HG03139 (cell line): Measurements from ENCODE around the gene DOCK3.
"Not testable (repeated sequence)": the region's sequence is repeated elsewhere in the genome, so short reads cannot be mapped to it uniquely, and the experiment has no call there.

Experiments
- ATAC-seq: cut with Tn5 transposase; IDR thresholded peaks from one replicate; pipeline ENCODE4 v1.9.1; 2021; ENCODE audit not compliant: unreplicated experiment

The DOCK3 gene

DNA sequence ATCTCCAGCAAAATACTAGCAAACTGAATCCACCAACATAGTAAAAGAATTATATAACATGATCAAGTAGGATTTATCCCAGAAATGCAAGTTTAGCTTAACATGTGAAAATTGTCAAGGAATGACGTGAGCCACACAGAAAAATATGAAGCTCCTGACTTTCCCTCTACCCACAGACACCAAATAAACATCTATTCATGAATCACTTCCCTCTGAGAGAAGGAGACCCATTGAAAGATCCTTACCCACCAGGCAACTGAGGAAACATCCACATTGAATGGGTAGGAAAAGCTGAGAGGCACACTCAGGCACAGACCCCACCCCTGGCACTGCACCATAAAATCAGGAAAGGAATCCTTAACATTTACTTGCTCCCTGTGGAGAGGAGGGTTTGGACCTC, 608.2 kb downstream of the DOCK3 start:
- ATAC-seq, result no peak

DNA sequence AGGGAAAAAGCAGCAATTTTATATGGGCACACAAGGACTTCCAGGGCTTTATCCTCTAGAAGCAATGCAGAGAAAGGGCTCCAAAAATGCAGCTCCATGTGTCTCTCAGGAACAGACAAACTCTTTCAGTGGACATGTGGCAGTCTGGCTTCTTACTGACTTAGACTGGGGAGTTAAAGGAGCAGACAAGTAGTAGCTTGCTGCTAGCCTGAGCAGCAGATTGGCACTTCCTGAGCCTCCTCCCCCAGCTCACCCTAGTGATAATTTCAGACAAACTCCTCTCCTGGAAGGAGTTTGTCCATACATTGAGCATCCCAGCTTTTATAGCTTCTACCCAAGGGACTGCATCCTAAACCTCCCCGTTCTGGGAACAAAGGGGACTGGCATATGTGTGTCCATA, 608.7 kb downstream of the DOCK3 start:
- no peak for ATAC-seq

DNA sequence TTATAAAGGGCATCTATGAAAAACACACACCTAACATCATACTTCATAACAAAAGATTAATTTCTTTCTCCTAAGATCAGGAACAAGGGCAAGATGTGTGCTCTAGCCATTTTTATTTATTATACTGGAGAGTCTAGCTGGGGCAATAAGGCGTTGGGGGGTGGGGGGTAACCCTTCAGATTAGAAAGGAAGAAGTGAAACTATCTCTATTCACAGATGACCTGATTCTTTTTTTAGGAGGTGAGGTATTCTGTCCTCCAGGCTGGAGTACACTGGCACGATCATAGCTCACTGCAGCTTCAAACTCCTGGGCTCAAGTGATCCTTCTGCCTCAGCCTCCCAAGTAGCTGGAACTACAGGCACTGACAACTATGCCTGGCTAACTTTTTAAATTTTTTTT, 620.9 kb downstream of the DOCK3 start:
- ATAC-seq, result peak; percentile 68

DNA sequence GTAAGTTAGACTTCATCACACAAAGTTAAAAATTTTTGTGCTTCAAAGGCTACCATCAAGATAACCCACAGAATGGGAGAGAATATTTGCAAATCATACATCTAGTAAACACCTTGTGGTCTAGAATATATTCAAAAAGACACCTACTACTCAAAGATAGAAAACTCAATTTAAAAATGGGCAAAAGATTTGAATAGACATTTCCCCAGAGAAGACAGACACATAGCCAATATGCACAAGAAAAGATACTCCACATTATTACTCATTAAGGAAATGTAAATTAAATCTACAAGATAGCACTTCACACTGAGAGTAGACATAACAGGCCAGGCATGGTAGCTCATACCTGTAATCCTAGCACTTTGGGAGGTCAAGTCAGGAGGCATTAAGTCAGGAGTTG, 622.6 kb downstream of the DOCK3 start:
- ATAC-seq, result no peak

DNA sequence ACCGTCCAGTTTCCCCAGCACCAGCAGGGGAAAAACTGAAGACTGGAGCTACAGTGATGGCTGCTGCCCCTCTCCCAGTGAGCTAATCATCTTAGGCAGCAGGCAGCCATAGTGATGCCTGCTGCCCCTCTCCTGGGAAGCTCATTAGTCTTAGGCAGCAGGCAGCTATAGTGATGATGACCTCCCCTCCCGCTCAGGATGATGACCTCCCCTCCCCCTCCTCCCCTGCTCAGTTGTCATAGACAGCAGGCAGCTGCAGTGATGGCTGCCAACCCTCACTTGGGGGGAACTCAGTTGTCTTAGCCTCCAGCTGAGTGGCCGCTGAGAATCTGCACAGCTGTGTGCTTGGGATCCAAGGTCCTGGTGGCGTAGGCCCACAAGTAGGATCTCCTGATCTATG, 629.5 kb downstream of the DOCK3 start:
- ATAC-seq, result no peak

DNA sequence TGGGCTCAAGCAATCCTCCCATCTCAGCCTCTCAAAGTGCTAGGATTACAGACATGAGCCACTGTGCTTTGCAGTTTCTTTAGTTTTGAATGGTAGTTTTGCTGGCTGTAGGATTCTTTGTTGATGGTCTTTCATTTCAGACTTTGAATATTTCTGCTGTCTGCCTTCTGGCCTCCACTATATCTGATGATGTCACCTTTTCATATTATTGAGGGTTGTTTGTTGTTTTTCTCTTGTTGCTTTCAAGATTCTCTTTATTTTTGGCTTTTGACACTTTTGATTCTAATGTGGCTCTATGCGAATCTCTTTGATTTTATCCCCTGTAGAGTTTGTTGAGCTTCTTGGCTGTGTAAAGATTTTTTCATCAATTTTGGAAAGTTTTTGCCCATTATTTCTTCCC, 631.4 kb downstream of the DOCK3 start:
- ATAC-seq, result no peak

DNA sequence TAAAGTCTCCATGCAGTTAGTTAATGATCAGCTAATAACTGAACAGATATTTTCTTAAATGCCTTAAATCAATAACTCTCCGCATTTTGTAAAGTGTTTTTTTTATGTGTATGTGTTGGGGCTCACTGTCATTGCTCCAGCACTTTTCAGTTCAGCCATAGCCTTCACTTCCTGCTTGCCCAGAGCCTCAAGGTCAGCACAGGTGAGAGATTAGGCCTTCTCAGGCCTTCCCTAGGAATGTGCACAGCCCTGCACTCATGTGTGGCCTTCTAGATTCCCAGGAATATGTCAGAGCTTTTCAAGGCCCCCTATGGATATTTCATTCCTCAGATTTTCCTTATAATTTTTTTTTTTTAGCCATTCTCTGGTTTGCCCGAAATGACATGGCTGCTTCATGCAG, 632.7 kb downstream of the DOCK3 start:
- ATAC-seq, result no peak

DNA sequence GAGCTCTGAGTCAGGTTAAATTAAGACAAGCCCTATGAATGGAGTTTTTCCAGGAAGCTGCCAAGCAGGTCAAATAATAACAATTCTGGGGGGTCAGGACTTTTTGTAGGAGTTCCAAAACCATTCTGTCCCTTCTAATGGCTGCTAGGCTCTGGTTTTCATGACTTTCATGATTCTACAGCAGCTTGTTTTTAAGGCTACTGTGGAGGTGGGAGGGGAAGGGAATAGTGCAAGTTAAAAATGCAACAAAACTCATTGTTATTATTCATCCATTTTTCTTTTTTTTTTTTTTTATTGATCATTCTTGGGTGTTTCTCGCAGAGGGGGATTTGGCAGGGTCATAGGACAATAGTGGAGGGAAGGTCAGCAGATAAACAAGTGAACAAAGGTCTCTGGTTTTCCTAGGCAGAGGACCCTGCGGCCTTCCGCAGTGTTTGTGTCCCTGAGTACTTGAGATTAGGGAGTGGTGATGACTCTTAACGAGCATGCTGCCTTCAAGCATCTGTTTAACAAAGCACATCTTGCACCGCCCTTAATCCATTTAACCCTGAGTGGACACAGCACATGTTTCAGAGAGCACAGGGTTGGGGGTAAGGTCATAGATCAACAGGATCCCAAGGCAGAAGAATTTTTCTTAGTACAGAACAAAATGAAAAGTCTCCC, 633.3 kb downstream of the DOCK3 start:
- not testable (repeated sequence) for ATAC-seq

DNA sequence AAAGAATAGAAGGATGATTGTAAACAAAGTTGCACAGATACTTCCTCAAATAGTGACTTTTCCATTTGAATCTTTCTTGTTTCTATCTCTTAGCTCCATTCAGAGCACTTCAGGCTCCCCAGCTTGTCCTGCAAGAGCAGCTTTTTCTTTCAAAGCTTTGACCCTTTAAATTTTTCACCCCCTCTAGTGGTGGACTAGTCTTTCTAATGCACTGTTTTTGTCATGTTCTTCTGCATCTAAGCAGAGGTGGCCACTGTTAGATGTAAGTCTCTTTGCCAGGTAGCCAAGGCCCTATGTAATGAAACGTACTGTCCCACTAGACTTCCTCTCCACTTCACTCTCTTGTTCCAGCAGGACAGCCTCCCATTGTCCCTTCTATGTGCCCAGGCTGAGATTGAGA, 636.3 kb downstream of the DOCK3 start:
- ATAC-seq, result no peak

DNA sequence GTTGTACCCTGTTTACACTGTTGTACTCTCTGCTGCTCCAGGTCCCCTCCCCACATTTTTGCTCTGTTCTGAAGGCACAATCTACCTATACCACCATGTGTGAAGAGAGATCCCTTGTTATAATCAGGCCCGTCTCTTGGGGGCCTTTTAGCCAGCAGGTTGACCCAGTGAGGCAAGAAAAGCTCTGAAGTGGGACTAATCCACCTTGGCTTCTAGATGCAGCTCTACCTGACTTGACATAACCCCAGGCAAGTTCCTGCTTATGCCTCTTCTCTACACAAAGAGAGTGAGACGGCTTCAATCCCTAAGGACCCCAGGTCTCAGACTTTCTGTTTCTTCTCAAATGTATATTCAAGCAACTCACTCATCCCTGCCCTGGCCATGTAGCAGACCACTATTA, 653.5 kb downstream of the DOCK3 start:
- no peak for ATAC-seq

DNA sequence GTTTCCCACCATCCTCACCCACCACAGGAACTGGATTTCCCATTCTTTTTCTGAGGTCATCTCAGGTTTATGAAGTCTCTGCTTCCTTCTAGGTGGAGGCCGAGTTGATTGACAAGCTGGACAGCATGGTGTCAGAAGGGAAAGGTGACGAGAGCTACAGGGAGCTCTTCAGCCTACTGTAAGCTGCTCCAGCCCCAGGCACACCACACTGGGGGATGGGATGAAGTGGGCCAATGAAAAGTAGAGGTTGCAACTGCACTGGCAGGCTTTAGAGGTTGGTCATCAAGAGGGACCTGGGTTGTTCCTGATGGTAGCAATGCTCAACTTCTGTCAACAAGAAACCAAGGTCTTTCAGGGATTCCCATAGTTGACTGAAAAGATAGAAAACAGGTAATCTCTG, 655.3 kb downstream of the DOCK3 start:
- ATAC-seq, result no peak

DNA sequence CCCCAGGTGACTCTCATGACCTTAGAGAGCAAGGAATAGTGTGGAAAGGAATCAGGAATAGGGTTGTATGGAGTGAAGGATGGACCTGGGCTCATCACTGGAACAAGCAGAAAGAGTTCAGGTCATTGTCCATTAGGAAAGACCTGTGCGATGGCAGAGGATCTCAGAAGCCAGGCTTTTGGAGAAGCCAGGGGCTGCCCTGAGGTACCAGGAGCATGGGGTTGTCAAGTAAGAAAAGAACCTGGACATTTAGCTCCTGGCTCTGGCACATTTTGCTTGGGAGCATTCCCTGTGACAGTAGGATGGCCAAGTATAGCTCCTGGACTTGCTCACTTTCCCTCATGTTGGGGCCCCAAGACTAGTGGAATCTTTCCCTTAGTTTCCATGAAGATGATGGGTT, 657.4 kb downstream of the DOCK3 start:
- ATAC-seq, result no peak

DNA sequence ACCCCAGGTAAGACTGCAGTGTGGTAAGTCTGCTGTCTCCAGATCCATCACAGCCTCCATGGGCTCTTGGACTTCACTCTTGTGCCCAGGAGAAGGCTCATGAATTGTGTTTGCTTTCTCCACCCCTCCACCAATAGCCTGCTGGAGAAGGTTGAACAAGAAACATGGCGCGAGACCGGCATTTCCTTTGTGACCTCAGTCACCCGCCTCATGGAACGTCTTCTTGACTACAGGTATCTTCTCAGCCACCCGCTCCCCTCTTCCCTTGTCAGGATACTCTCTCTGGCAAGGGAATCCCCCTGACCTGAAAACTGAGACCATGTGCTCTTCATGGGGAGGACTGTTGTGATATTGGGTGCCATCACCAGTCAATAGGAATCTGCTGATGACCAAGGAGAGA, 658.3 kb downstream of the DOCK3 start:
- ATAC-seq, result no peak

DNA sequence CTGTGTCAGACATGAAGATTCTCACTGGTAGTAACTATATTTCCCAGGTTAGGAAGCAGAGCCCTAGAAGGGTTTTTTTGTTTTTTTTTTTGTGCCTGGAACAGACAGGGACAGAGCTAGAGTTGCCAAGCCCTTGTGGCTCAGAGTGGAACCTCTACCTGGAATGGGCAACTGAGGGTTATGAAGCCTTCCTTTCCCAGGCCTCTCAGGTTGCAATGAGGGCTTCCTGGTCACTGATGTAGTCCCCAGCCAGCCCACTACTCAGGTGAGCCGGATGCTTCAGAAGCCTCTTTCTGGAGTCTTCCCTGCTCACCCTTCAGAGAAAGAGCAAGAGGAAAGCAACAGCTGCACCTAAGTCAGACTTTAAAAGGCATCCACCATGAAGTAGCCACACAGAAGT, 661.5 kb downstream of the DOCK3 start:
- ATAC-seq, result no peak

DNA sequence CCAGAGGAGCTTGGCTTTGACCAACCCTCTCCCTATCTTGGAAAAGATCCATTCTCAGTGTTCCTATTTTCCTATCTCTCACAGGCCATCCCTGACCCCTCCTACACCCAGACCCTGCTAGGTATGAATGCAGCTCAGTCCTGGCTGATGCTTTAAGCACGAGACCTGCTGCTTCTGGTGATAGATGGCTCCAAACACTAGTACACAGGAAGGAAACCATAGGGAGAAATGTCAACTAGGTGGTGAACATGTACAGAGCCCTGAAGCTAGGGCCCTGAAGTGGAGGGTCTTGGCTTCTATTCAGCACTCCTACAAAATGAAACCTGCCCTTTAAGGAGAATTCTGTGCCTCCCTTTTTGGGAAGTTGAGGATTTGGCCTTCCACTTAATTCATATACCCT, 662.9 kb downstream of the DOCK3 start:
- ATAC-seq, result no peak

DNA sequence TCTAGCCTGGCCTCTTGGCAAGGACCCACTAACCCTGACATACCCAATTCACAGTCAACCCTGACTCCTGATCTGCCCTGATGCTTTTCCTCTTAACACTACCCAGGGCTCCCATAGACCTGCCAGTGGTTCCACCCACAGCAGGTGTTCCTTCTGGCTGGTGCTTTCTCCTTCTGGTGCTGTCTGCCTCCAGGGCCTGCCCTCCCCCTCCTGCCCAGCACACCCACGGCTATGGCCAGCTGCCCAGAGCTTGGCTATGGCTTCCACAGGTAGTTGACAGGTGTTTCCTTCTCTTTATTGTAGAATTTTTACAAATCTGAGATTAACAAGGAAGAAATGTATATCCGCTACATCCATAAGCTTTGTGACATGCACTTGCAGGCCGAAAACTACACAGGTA, 663.9 kb downstream of the DOCK3 start:
- no peak for ATAC-seq

DNA sequence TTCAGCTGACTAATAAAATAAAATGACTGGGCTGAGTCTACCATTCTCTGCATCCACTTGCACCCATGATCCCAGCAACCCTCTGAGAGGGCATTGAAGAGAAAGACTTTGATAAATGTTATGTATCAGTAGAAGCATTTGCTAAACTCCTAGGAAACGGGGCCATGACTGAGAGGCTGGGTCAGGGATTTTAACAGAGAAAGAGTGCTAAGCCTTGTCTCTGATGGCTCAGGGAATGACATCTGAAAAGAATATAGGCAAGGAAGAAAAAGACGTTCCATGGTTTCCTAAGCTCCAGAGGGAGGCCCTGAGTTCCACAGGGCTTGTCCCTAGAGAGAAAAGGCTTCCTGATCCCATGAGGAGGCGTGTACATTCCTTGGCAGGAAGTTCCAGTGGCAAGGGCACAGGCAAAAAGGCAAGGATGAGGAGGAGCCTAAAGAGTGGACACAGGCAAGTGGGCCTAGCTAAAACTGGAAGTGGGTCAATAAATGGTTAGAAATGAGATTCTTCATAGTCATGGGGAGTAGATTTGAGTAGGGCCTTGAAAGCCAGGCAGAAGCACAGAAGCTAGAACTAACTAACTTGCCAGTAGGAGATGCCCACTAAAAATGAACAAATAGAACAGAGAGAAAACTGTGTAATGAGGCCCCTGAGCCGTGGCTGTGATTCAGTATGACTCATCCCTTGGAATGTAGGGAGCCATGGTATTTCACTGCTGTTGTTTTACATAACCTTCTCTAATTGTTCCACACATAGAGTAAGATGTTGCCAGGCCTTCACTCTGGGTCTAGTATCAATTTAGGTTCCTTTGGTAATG, 665.5 kb downstream of the DOCK3 start:
- ATAC-seq, result no peak

DNA sequence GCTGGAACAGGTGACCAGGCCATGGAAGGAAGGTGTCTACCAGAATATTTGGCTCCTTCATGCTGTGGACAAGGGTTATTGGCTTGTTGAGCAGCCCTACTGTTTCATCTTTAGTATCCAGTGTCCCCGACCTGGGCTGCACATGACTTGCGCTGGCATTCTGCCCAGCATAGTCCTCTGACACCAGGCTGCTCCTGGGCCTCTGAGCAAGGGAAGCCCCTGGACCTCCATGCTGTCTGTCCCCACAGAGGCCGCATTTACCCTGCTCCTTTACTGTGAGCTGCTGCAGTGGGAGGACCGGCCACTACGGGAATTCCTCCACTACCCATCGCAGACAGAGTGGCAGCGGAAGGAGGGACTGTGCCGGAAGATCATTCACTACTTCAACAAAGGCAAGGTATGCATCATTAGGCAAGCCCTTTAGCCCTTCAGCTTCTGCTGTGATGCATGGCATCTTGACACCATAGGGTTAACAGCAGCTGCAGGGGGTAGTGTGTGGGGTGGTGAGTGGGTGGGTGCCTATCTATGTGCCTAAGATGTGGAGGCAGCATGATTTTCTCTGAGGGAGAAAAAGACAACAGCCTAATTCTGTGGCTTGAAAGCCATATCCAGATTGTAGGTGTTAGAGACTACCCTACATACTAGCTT, 666.4 kb downstream of the DOCK3 start:
- ATAC-seq, result no peak

DNA sequence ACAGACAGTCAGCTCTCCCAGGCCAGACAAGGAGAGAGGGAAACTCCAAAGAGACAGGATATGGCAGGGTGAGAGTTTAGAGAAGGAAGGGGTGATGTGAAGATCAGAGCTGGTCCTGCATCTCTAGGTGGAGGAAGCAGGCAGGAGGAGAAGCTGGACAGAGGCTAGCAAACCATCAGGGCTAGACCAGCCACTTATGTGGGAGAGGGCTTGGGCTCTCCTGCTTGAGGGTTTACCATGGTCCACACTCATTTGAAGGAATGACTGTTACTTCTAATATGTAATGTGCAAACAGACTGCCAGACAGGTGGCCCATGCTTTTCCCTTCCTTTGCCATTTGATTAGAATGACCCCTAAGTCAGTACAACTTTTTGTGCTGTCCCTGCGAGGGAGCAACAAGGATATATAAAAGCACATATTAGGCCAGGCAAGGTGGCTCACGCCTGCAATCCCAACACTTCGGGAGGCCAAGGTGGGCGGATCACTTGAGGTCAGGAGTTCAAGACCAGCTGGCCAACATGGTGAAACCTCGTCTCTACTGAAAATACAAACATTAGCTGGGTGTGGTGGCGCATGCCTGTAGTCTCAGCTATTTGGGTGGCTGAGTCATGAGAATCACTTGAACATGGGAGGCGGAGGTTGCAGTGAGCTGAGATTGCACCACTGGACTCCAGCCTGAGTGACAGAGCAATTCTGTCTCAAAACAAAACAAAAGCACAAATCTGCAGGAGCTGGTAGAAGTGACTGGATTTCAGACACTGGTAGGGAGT, 669.4 kb downstream of the DOCK3 start:
- ATAC-seq, result no peak

DNA sequence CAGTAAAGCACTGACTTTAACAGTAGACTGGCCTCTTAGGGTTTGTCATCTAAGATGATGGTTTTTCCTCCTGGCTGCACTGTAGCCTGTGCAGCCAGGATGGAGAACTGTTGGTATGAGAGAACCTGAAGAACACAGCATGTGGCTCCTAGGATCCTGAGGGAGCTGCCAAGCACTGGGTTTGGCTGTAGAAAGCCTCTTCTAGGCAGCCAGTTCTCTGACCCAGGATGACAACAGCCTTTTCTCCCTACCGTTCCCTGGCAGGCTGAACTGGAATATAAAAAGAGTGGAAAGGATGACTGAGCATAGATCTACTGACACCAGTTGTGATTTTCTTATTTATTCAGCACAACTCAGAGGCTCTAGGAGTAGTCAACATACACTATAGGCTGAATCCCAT, 676.0 kb downstream of the DOCK3 start:
- no peak for ATAC-seq

DNA sequence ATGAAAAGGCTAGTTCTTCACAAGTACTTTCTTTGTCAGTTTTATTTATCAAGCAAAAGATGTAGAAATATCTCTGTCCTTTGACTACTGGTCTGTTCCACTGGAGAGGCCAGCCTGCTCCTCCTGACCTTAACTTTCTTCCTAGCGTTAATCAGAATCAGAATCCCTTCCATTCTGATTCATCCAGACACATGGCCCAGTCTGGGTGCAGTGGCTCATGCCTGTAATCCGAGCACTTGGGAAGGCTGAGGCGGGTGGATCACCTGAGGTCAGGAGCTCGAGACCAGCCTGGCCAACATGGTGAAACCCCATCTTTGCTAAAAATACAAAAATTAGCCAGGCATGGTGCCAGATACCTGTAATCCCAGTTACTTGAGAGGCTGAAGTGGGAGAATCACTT, 678.4 kb downstream of the DOCK3 start:
- ATAC-seq, result no peak

DNA sequence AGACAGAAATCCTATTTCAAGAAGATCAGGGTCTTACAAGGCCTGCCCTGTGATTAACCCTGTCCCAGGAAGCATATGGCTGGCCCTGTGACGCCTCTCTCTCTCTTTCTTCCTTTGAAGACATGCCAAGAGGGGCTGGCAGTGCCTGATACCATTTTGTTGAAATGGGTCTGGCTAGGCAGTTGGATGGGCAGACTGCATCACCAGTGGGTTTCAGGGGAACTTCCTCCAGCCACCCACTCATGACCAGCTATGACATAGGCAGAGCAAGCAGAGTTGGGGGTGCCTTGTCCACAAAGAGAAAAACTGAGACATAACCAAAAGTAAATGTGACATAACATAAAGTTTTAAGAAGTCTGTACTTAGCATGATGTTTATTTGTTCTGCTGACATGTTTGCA, 679.0 kb downstream of the DOCK3 start:
- ATAC-seq, result no peak
